Skeletal muscle cell (primary cell): ENCODE results near the gene CTAGE9.
"Not testable (repeated sequence)": the region's sequence is repeated elsewhere in the genome, so short reads cannot be mapped to it uniquely, and the experiment has no call there.

Source experiments
- DNase-seq: peaks from one replicate; pipeline ENCODE4 v3.0.0-alpha.2; 2010; ENCODE audit warnings: low read depth
- H3K4me3 ChIP-seq: 2 replicates; pipeline ENCODE4 v1.5.1; 2011; ENCODE audit warnings: low read depth, mild to moderate bottlenecking, control low read depth, low read length, moderate library complexity

CTAGE9 gene, protein sequence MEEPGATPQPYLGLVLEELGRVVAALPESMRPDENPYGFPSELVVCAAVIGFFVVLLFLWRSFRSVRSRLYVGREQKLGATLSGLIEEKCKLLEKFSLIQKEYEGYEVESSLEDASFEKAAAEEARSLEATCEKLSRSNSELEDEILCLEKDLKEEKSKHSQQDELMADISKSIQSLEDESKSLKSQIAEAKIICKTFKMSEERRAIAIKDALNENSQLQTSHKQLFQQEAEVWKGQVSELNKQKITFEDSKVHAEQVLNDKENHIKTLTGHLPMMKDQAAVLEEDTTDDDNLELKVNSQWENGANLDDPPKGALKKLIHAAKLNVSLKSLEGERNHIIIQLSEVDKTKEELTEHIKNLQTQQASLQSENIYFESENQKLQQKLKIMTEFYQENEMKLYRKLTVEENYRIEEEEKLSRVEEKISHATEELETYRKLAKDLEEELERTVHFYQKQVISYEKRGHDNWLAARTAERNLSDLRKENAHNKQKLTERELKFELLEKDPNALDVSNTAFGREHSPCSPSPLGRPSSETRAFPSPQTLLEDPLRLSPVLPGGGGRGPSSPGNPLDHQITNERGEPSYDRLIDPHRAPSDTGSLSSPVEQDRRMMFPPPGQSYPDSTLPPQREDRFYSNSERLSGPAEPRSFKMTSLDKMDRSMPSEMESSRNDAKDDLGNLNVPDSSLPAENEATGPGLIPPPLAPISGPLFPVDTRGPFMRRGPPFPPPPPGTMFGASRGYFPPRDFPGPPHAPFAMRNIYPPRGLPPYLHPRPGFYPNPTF

DNA sequence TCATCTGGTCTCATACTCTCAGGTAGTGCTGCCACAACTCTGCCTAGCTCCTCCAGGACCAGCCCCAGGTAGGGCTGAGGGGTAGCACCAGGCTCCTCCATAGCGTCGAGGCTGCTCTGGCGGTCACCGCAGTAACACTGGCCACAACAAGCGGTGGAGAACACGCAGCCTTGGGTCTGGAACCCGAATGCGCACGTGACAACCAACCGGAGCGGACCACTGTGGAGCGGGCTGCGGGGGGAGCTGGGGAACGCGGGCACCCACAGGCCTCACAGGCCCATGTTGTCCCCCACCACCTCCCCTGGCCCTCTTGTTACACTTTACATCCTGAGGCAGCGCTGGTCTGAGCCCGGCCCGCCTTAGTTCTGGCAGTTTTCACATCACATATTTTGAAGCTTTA lies at the start of gene CTAGE9:
CTAGE9 (minus strand) TSS at position 101 of the 400 bp plus-strand sequence; CDS start at position 101, 0 bp downstream.
- DNase-seq, H3K4me3 ChIP-seq: not testable (repeated sequence)

DNA sequence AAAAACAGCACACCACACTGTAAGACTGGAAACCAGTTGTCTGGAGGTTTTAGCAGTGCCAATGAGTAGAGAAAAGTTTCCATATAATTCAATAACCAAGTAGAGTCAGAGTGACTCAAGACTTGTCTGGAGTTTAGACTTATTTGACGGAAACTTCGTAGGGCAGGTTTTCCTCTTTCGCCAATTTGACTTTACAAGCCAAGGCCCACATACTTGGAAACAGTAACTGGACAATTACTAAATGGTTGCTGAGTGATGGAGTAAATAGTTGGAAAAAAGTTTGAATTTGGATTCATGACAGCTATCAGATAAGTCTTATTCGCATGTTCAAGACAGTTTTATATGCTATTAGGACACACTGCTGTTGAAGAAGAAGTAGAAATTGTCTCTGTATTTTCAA lies 48.1 kb upstream of the CTAGE9 start:
- no peak for DNase-seq

DNA sequence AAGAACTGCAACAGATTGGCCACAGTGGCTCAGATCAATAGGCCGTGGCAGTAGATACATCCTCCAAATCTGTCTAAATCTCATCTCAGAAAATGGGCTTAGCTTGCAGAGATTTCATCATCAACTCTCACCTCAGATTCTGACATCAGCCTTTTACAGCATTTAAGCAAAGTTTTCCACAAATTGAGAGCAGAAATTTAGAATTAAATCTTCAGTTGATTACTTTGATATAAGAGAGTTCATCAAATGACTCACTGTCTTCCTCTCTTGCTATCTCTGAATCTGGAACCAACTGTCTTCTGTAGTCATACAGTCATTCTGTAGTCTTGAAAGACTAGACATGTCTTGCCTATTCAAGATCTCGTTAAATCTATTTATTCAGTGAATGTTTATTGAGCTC lies 45.2 kb upstream of the CTAGE9 start:
- H3K4me3 ChIP-seq, result no peak overlapping the region
- no peak for DNase-seq

More for the DNA sequence above, 48.1 kb upstream of the CTAGE9 start:
- H3K4me3 ChIP-seq, result no peak overlapping the region

DNA sequence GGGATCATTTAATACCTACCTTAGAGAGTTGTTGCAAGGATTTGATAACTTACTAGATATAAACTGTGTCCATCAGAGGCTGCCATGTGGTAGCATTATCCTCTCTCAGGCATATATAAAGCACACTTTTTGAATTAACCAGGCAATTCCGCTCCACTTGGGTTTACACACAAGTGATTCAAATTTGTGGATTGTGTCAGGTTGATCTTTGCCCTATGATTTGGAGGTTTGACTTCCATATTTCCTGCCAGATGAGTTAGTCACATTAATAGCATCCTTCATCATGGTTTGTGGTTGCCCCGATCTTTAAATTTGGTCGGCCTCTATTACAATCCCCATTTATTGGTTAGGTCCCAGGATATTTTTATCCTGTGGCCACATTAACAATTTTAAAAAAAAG lies 44.8 kb upstream of the CTAGE9 start:
- no peak overlapping the region for H3K4me3 ChIP-seq
- peak; percentile 86 for DNase-seq

DNA sequence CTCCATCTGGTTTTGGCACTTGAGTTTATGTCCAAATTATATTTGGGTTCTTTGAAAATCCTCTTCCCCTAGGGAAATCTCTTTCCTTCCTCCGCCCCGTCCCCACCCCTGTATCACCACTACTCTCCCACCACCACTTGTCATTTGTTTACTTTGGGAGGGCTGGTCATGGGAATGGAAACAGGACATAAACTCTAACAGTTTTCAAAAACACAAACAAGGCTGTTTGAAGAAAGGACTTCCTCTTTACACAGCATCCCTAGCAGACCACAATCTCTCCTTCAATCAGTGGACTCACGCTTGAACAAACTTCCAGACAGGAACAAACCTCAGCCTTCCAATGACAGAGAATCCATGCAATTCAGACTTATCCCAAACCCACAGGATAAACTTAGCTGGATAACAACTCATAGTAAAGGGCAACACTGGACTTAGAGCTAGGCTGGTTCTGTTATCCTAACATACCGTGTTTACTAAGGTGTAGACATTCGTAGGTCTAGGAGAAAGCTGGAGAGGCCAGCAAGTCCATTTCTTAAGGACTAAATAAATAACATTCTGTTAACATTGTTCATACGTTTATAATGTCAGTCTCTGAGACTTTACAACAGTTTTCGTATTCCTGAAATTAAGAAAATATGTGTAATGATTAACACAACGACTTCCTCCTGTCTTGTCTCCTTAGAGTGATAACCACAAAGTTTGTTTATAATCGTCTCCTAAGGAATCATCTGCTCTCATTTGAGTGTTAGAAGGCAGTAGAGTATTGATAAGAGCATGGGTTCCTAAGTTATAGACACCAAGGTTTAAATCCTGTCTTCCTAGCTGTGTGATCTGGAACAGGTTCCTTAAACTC lies 44.1 kb upstream of the CTAGE9 start:
- no peak for DNase-seq
- H3K4me3 ChIP-seq, result no peak overlapping the region

DNA sequence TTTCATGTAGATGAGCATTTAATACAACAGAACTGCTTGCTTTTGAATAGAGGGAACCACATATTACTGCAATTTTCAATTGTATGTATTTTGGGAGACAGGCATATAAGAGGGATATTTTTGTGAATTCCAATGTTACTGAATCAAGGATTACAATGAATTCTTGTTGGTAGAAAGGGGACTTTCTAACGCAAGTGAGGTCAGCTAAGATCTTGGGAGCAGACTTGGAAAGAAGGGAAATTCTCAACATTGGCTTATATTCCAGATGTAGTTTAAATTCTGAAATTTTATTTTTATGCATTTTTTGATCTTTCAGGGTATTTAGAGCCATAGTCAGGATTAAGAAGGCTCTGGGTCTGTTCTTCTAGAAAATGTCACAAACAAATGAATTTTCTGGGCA lies 43.3 kb upstream of the CTAGE9 start:
- peak; percentile 47 for DNase-seq
- no peak overlapping the region for H3K4me3 ChIP-seq

DNA sequence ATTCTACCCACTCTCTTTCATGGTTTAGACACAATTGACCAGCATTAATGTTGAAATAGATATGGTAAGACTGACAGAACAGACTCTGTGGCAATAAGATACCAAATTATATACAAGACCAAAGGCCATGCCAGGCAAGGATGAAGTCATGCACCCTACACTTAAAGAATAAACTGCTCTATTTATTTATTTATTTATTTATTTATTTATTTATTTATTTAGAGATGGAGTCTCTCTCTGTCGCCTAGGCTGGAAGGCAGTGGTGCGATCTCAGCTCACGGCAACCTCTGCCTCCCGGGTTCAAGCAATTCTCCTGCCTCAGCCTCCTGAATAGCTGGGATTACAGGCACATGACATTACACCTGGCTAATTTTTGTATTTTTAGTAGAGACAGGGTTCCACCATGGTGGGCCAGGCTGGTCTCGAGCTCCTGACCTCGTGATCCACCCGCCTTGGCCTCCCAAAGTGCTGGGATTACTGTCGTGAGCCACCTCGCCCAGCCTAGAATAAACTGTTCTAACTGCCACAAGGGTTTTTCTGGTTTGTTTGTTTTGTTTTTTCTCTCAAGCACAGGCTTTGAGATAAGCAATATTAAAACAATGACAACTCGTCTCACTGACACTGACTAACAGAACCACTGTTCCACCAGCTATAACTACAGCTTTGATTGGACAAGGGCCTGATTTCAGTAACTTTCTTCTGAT lies 40.3 kb upstream of the CTAGE9 start:
- not testable (repeated sequence) for H3K4me3 ChIP-seq, DNase-seq

DNA sequence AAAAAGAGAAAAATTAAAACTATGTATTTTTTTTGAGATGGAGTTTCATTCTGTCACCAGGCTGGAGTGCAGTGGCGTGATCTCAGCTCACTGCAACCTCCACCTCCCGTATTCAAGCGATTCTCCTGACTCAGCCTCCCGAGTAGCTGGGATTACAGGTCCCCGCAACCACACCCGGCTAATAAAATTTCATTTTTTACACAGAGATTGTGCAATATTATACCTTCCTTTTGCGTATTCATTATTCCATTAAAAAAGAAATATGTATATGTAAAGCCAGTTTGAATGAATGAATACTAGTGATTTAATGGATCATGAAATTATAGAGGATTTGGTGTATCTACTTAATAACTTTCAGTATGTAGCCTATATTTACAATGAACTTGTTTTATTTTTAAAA lies 38.2 kb upstream of the CTAGE9 start:
- no peak overlapping the region for H3K4me3 ChIP-seq
- no peak for DNase-seq

DNA sequence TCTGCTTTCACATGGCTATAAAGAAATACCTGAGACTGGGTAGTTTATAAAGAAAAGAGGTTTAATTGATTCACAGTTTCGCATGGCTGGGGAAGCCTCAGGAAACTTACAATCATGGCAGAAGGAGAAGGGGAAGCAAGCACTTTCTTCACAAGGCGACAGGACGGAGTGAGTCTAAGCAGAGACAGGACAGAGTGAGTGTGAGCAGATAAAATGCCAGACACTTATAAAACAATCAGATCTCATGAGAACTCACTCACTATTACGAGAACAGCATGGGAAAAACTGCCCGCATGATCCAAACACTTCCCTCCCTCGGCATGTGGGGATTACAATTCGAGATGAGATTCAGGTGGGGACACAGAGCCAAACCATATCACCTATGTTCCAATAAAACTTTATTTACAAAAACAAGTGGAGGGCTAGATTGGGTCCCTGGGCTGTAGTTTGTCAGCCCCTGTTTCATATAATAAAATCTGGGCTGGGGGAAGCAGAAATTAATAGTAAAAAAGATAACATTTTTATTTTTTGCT lies 37.1 kb upstream of the CTAGE9 start:
- no peak for DNase-seq
- H3K4me3 ChIP-seq, result no peak overlapping the region

DNA sequence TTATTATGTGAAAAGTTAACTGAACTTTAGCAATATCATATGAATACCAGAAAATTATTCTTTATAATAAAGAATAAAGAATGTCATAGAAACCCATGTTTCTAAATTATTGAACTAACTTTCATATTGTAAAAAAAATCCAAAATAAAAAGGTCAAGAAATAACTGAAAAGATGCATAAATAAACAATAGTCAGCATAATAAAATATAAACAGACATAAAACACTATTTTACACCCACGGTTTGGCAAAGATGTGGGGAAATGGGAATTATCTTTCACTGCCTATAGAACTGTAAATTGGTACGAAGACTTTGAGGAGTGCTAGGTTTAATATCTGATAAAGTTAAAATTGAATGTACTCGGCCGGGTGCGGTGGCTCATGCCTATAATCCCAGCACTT lies 34.7 kb upstream of the CTAGE9 start:
- no peak overlapping the region for H3K4me3 ChIP-seq
- no peak for DNase-seq

DNA sequence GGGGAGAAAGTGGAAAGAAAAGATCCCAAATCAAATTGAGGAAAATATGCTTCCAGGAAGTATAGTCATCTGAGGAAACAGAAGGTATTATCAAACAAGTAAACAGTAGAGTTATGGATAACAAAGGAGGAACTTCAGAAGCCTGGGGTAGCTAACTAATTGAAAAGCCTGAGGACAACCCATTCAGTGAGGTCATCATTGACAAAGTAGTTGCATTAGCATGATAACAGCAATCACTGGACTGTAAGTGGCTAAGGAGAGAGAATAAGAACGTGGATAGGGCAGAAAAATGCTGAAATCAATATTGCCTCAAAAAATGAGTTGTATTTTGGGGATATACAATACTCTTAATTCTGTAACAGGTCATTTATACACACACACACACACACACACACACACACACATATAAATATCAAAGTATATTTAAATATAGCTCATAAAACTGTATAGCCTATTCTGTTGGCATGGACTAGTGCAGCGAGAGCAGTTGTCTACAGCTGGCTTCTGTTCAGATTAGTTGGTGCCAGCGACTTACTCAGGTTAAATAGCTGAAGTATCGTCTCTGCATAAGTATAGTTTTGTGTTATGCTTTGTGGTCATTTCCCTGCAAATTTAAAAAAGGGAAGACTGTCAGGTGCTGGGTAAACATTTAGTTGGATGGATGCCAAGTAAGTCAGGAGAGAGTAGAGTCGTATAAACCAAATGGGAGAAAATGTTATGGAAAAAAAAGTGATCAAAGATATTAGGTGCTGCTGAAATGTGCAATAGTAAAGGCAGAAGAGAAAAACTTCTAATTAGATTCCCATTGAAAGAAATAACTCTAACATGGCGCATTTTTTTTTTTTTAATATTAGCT lies 33.8 kb upstream of the CTAGE9 start:
- DNase-seq, result no peak

DNA sequence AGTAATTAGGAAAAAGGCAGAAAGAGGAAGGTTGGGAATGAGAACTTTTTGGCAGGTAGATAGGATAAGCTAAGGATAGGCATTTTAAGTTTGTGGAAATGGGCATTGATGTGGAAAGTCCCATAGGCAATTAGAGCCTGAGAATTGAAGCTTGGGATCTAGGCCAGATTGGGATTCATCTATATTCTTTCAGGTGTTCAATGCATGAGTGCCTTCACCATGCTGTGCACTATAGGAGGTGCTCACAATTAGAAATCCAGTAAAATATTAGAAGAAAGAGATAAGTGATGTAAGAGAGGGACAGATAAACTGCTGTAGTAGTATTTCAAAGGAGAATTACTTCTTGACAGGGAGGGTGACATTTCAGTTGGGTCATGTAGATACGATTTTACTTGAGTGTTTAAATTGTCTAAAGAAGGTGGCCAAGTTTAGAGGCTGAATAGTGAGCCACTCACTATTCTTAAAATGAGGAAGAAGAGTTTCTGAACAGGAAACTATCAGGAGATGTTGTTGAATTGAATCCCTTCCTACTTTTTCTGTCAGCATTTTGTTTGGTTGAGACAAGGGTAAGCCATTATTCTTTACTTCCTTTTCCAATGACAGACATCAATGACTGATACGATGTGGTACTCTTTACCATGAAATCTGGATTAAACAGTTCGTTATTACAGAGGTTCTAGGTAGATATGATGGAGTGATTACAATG lies 31.0 kb upstream of the CTAGE9 start:
- no peak for DNase-seq
- no peak overlapping the region for H3K4me3 ChIP-seq

More for the DNA sequence above, 33.8 kb upstream of the CTAGE9 start:
- no peak overlapping the region for H3K4me3 ChIP-seq

DNA sequence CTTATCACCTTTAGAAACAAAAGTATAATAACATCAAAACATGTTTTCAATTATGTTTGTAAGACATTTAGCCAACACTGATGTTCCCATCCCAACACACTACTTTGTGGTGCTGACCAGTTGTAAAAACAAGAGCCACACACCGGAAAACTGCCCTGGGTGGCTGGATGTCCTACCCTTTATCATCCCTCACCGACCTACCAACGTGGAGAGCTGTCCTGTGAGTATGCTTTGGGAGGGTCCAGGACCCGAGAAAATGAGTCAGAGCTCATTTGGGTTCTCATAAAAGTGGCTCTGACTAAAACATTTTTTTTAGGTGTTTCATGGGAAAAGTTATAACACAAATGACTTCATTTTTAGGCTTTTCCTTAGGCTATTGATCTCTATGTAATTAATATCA lies 29.3 kb upstream of the CTAGE9 start:
- peak; percentile 44 for DNase-seq
- H3K4me3 ChIP-seq, result no peak overlapping the region

DNA sequence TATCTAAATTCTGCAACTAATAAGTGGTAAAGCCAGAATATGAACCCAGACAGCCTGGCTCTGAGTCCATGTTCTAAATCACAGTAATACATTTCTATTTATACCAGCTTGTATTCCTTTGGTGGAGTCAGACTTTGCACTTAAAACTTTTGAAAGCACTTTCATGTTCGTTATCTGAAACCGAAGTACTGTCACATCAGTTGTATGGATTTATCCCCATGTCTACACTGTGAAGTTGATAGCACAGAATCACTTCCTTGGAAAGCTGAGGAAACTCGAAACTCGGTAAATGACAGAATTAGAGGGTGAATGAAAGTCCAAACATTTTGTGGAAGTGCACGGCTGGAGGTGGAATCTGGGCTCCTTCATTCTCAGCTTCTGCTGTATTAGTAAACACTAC lies 28.3 kb upstream of the CTAGE9 start:
- no peak for DNase-seq
- H3K4me3 ChIP-seq, result no peak overlapping the region

DNA sequence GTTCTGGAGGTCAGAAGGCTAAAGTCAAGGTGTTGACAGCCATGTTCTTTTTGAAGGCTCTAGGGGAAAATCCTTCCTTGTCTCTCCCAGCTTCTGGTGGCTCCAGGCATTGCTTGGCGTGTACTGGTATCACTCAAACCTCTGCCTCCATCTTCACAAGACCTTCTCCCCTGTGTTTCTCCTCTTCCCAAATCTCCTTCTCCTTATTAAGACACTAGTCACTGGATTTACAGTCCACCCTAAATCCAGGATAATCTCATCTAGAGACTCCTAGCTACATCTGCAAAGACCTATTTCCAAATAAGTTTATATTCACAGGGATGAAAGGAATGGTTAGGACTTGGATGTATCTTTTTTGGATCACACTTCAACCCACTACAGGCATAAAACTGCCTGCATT lies 26.0 kb upstream of the CTAGE9 start:
- H3K4me3 ChIP-seq, result no peak overlapping the region
- DNase-seq, result no peak

DNA sequence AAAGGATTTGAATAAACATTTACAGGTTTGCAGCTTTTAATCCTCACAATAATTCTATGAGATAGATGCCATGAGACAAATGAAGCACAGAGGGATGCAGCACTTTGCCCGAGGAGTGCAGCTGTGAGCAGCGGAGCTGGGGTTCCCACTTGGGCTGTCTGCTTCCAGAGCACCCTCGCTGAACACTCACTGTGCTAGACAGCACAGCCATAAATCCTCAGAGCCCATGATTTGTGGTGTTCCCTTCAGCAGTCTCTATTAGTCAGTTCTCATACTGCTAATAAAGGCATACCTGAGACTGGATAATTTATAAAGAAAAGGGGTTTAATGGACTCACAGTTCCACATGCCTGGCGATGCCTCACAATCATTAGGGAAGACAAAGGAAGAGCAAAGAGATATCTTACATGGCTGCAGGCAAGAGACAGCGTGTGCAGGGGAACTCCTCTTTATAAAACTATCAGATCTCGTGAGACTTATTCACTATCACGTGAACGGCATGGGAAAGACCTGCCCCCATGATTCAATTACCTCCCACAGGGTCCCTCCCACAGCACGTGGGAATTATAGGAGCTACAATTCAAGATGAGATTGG lies 25.3 kb upstream of the CTAGE9 start:
- DNase-seq, result no peak
- no peak overlapping the region for H3K4me3 ChIP-seq

DNA sequence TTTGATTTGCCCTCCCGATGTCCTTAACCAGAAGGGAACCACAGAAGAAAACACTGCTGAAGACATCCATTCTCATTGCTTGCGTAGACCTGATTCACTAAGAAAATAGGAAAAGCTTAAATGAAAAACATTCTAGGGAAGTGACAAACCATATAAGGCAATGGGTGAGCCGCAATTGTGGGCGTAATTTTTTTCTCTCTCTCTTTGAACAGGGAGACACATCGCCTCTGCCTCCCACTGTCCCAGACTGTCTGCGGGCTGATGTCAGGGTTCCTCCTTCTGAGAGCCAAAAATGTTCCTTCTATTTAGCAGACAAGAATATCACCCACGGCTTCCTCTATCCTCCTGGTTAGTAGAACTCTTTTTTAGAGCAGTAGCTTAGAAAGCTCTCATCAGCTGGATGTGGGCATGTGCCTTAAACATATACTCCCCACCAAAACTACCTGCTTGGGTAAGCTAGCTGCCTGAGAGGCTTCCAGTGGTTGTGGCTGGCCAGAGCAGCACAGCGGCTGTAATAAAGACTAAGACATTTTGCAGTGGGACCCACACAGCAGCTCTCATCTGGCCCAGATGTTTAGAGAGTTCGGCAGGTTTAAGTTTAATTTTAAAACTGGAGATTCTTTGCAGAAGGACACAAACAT lies 22.7 kb upstream of the CTAGE9 start:
- DNase-seq, result peak; percentile 83
- no peak overlapping the region for H3K4me3 ChIP-seq
